LNCaP clone FGC (cell line): Measurements from ENCODE around the gene MAGEA9B.

Experiments used
- DNase-seq: peaks from one replicate; pipeline ENCODE4 v3.0.0-alpha.2; 2011; ENCODE audit warnings: low read depth
- H3K4me3 ChIP-seq: 2 replicates; pipeline ENCODE4 v1.5.1; 2011; ENCODE audit warnings: mild to moderate bottlenecking, low read depth, low read length, control low read depth
- TF ChIP-seq, protein P1 (sequence below): IDR thresholded peaks from 2 replicates; pipeline ENCODE4 v1.5.1; 2012; ENCODE audit warnings: mild to moderate bottlenecking; ENCODE audit not compliant: control insufficient read depth, insufficient read depth; ENCODE audit errors: extremely low read depth

The MAGEA9B gene

DNA sequence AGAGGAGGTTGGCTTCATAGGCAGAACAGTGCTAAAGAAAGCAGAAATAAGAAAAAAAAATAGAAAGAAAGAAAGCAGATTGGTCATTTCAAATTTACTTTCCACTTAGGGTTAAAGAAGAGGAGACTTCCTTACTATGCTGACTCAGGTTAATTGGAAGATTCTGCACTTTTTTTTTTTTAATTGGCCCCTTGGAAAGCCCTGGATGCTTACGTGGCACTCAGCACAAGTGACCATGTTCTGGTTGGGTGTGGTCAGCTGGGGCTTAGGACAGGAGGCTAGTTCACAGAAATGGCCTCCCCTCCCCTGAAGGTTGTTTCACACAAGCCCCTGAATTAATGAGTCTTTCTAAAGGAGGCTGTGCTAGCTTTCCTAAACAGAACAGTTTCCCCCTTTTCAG is 14.5 kb downstream of the MAGEA9B start:
- no peak overlapping the region for H3K4me3 ChIP-seq
- no peak for DNase-seq
- TF ChIP-seq, protein P1, sequence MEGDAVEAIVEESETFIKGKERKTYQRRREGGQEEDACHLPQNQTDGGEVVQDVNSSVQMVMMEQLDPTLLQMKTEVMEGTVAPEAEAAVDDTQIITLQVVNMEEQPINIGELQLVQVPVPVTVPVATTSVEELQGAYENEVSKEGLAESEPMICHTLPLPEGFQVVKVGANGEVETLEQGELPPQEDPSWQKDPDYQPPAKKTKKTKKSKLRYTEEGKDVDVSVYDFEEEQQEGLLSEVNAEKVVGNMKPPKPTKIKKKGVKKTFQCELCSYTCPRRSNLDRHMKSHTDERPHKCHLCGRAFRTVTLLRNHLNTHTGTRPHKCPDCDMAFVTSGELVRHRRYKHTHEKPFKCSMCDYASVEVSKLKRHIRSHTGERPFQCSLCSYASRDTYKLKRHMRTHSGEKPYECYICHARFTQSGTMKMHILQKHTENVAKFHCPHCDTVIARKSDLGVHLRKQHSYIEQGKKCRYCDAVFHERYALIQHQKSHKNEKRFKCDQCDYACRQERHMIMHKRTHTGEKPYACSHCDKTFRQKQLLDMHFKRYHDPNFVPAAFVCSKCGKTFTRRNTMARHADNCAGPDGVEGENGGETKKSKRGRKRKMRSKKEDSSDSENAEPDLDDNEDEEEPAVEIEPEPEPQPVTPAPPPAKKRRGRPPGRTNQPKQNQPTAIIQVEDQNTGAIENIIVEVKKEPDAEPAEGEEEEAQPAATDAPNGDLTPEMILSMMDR, result no peak

DNA sequence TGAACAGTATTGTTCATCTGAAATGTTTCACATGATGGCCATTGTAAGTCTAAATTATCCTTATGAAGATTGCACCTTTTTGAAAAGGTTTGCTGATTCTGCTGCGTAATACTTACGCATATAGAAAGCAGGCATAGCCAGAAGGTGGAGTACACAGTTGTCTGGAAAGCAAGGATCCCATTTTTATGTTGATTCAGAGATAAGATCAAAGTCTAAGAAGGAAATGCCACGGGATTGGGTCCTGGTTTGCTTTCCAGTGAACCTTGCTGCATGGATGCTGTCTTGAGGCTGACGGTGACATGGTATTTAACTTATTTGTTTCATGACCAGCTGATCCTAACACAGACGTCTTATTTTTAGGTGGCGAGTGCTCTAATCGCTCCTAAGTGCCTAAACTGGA is 15.5 kb downstream of the MAGEA9B start:
- TF ChIP-seq, protein P1, result no peak
- no peak overlapping the region for H3K4me3 ChIP-seq
- no peak for DNase-seq

DNA sequence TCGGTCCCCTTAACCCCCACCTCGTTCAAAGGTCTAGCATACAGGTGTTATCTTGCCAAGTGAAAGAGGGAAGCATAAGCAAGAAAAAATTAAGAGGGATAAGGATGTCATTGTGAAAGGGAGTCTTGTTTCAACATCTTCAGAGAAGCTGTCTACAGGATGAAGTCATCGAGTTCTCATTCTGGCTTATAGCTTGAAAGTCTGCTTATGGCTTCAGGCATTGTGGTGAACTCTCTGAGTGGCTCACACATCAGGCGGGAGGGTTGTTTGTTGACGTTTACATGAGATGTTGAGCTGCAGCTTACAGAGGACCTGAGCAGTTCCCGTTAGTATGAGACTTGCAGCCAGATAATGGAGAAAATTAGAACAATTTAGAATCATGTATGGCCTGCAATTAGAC is 16.6 kb downstream of the MAGEA9B start:
- H3K4me3 ChIP-seq, result no peak overlapping the region
- DNase-seq, result no peak
- TF ChIP-seq, protein P1, result no peak

DNA sequence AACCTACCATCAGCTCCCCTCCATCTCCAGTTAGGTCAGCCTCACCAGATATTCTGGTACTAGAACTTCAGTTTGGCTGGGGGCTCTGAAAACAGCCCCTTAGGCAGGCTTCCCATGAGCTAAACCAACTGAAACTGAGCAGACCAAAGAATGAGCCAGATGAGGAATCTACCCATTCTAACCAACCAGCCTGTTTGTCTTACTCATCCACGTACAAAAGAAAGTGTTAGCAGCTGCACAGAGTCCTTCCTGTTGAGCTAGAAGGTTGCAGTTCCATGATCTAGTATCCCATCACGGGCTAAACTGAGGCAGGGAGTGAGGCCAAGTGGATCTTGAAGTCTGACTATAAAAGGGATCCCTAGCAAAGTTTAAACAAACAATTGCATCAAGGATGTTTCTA is 17.5 kb downstream of the MAGEA9B start:
- no peak for DNase-seq
- TF ChIP-seq, protein P1, result no peak
- H3K4me3 ChIP-seq, result no peak overlapping the region

DNA sequence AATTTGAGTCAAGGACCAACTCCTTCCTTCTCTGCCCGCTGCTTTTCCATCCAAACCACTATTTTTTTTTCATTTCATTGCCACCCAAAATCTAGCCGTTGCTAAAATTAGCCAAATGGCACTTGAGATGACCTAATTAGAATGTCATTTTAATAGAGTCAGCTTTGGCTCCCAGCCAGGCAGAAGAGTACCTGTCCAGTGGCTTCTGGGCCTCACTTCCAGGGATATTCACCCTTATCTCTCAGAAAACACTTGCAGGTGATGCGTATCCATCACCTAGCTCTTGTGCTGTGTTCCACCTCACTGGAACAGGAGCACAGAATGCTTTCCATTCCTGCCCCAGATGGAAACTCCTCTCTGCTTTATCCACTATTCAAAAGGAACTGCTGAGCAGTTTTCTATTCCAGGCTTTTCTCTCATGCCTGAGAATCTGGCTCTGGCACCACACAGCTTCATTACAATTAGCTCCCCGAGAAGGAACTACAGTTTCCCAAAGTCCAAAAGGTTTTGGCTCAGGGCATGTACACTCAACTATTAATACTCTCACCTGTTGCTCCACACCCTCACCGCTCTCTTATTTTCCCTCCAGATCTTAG is 18.5 kb downstream of the MAGEA9B start:
- DNase-seq, result no peak

DNA sequence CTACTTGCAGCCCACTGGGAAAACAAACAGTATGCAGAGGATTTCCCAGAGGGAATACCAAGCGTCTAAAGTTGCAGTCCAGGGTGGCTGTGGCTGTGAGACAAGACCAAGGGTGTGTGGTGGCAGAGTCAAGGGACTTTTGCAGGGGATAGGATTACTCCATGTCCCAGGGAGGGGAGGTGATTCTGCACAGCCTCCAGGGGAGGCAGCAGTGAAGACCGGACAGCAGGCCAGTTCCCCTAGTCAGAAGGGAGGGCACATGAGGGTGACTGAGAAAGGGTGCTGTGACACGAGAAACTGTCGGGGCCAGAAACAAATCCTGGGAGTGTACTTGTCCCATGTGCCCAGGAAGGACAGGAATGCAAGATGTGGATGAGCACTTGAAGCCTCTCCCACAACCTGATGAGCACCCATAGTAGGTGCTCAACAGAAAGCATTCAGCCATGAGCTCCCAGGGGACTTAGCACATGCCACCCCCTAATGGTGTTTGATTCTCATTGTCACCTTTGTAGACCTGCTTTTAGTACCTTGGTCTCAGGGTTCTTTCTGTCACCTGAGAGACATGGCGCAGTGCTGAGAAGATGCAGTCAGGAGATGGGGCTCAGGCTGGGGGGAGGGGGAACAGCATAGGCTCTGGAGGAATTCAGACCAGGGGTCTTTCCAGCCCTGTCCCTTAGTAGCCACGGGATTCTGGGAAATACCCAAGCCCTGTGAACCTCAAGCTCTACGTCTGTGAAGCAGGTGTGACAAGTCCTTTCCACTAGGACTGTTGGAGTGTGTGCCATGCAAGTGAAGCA is 19.4 kb downstream of the MAGEA9B start:
- no peak for DNase-seq
- no peak overlapping the region for H3K4me3 ChIP-seq
- TF ChIP-seq, protein P1, result no peak

More for the DNA sequence above, 18.5 kb downstream of the MAGEA9B start:
- TF ChIP-seq, protein P1, result no peak
- no peak overlapping the region for H3K4me3 ChIP-seq
